GM18499 (cell line): ENCODE measurements around the gene SLFN5.
A peak's percentile ranks its signal among the peaks of the same experiment; 100 is the strongest.
"Not testable (repeated sequence)": the region's sequence is repeated elsewhere in the genome, so short reads cannot be mapped to it uniquely, and the experiment has no call there.

ENCODE experiments used
- ATAC-seq: cut with Tn5 transposase; IDR thresholded peaks from one replicate; pipeline ENCODE4 v1.9.1; 2021; ENCODE audit warnings: moderate number of reproducible peaks; ENCODE audit not compliant: insufficient read depth, unreplicated experiment

Gene SLFN5

DNA sequence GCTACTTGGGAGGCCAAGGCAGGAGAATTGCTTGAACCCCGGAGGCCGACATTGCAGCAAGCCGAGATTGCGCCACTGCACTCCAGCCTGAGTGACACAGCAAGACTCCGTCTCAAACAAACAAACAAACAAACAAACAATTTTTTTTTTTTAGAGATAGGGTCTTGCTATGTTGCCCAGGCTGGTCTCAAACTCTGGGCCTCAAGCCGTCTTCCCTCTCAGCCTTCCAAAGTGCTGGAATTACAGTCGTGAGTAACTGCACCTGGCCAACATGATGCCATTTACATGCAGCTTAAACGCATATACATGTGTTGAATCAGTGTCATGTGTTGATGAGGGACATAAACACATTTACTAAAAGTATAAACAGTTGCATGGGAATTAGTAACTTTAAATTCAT is 2.0 kb upstream of the SLFN5 start:
- no peak for ATAC-seq

DNA sequence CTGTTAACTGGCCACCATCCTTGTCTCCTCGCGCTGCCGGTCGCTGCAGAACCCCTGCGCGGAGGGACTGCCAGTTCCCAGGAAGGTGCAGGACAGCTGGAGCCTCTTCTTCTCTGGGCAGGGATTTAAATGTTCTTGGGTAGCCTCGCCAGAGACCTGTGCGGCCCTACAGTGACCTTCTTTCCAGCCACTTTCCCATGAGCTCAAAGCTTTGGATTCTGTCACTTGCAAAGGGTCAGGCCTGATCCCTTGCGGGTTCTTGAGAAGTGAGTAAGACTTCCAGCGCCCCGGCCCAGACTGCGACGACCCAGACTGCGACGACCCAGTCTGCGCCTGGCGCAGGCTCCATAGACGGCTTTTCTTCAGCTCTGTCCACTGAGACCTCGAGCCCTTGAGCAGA is 1.4 kb upstream of the SLFN5 start:
- no peak for ATAC-seq

- ATAC-seq: peak; percentile 6
These were observed 591 bp upstream of the SLFN5 start for GRCh38 chr17:35242158-35242804.

DNA sequence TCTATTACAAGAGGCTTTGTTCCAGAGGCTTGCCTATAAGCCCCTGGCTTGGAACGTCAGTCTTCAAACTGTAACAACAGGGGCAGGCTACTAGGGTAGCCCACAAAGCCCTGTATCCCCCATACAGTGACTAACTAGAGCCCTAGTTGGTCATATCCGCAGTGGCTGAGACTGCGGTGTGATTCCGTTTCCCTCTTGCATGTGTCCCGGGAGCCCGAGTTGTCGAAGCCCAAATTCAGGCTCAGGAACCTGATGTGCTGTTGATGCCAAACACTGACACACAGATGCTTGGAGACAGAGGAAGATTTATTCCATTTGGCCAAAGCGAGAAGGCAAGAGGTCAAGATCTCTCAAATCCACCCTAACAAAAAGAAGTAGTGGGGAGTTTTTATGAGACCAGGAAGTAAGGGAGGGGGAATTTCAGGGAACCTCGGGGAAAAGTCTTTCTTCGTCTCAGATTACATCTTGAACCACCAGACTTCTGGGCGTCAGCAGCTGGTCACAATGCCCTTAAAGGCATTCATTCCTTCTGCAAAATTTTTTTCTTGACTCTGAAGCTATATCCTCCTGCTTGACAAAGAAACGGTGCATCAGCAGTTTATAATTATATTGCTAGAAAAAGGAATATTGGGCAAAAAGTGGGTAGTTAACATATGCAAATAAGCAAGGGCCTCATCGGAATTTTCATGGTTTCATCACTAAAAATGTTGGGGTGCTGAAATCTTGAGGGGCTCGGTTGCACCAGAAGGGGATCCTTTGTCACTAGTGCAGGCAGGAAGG is 879 bp downstream of the SLFN5 start:
- ATAC-seq: no peak

GRCh38 chr17:35244341-35245195 is 1.7 kb downstream of the SLFN5 start:
- peak; percentile 34 for ATAC-seq

GRCh38 chr17:35245196-35245486 is 2.3 kb downstream of the SLFN5 start:
- no peak for ATAC-seq

DNA sequence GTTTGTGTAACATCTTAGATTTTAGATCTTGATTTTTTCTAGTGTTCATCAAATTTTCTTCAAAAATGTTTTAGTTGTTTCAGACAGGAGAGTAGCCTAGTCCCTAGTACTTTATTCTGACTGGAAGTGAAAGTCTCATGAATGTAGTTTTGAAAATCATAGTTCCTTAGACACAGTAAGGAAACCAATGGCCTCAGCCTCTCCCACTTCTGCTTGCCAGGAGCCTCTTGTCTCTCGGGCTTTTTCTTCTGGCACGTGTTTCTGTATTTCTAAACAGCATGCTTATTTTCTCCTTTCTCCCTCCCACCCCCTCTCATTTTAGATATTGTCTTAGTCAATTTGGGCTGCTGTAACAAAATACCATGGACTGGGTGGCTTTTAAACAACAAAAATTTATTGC is 9.8 kb downstream of the SLFN5 start:
- no peak for ATAC-seq

DNA sequence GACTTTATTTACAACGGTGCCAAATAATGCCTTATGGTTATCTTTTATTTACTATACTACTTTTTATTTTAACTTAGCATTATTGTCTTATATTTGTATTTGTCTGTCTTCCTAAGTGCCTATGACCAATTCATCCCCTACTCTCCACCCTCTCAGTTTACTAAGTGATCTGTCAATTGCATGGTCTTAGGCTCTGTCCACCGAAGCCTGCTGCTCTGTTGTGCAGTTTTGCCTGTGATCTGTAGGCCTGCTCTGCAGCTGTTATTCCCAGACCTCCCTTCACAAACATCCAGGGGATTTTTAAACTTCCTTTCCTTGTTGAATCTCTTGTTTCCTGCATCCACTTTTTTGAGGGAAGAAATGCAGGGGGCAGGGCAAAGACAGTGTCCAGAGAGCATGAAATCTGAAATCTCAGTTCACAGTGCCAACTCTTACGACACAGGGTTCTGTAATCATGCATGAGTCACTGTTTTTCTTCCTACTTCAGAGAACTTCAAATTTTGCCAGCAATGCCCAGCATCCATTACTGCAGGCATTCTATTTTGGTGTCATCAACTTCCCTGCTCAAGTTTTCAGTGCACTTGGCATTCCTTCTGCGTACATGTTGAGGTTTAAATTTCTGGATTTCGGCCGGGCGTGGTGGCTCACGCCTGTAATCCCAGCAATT is 11.4 kb downstream of the SLFN5 start:
- no peak for ATAC-seq

DNA sequence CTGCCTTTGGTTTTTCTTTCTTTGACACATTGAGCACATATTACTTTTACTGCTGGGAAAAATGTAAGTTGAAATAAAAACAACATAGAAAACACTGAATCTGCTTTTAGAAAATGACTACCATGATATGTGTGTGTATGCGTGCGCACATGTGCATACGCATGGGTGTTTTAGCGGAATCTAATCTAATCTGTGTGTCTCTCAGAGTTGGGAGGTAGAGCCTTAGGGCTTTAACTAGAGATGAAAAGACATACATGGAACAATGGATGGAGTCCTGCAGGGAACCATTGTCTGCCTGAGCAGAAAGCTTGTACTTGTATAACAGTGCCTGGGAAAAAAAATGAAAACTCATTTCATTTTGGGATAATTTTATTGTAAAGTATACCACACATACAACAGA is 12.4 kb downstream of the SLFN5 start:
- ATAC-seq: no peak

DNA sequence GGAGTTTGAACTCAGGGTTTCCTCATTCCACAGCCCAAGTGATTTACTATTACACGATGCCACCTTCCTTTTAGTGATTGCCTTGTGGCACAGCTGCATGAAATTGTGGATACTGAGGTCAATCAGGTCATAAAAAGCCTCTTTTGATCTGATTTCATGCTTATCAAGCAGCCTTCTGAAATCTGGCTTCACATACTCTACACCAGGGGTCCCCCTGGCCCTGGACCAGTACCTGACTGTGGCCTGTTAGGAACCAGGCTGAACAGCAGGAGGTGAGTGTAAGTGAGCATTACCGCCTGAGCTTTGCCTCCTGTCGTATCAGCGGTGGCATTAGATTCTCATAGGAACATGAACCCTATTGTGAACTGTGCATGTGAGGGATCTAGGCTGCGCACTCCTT is 13.8 kb downstream of the SLFN5 start:
- no peak for ATAC-seq

- no peak for ATAC-seq
These were observed 14.4 kb downstream of the SLFN5 start for GRCh38 chr17:35257208-35257659.

GRCh38 chr17:35259001-35259400 is 16.1 kb downstream of the SLFN5 start:
- ATAC-seq: no peak

GRCh38 chr17:35265071-35265470 is 22.2 kb downstream of the SLFN5 start:
- no peak for ATAC-seq

GRCh38 chr17:35265566-35266141 is 22.8 kb downstream of the SLFN5 start:
- ATAC-seq: no peak

- not testable (repeated sequence) for ATAC-seq
These were observed 31.5 kb downstream of the SLFN5 start for GRCh38 chr17:35274167-35275066.

- not testable (repeated sequence) for ATAC-seq
These were observed 35.6 kb downstream of the SLFN5 start for GRCh38 chr17:35278454-35278853.

DNA sequence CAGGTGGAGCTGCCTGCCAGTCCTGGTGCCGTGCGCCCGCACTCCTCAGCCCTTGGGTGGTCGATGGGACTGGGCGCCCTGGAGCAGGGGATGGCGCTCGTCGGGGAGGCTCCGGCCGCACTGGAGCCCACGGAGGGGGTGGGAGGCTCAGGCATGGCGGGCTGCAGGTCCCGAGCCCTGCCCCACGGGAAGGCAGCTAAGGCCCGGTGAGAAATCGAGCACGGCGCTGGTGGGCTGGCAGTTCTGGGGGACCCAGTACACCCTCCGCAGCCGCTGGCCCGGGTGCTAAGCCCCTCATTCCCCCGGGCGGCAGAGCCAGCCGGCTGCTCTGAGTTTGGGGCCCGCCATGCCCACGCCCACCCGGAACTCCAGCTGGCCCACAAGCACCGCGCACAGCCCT is 36.0 kb downstream of the SLFN5 start:
- not testable (repeated sequence) for ATAC-seq

- ATAC-seq: no peak
These were observed 40.9 kb downstream of the SLFN5 start for GRCh38 chr17:35283767-35284166.

DNA sequence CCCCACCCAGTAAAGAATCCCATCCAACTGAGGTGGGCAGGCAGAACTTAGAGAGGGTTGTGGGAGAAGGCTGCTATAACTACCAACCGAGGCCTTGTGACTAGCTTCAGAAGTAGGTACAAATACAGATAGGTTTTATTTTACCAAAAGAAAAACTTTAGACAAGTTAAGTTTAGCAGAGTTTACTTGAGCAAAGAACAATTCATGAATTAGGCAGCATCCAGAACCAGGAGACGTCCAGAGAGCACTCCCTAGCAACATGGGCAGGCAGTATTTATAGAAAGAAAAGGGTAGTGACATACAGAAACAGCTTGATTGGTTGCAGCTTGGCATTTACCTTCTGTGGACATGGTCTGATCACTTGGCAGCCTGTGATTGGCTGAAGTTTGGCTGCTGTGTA is 42.1 kb downstream of the SLFN5 start:
- ATAC-seq: no peak
